Epidermal melanocyte (primary cell): ENCODE measurements around the gene ADCK2.
"Not testable (repeated sequence)": the region's sequence is repeated elsewhere in the genome, so short reads cannot be mapped to it uniquely, and the experiment has no call there.

Source experiments
- DNase-seq: peaks from one replicate; pipeline ENCODE4 v3.0.0; 2011; ENCODE audit warnings: low spot score; ENCODE audit not compliant: insufficient read length

The ADCK2 gene

GRCh38 chr7:140743255-140743654 is 70.5 kb downstream of the ADCK2 start:
- DNase-seq, result not testable (repeated sequence)

- DNase-seq, result no peak
Measured at GRCh38 chr7:140744005-140744404, 71.3 kb downstream of the ADCK2 start.
